Neural cell (in vitro differentiated cells): Measurements from ENCODE around the gene PATL2. TPM values are rescaled to one million over a fixed set of nuclear protein-coding genes. Genes with fewer than 3 reads are reported as not detected.
"Not testable (repeated sequence)": the region's sequence is repeated elsewhere in the genome, so short reads cannot be mapped to it uniquely, and the experiment has no call there.

Experiments
- H2AFZ ChIP-seq: fragments of 200-600, 300-800 bp; sonication (generic), shearing (Covaris generic); 2 replicates; pipeline ENCODE4 v1.6.0; 2014; ENCODE audit warnings: low read depth, mild to moderate bottlenecking, antibody characterized with exemption, low read length, moderate library complexity
- H3F3A ChIP-seq: fragments of 200-600 bp; shearing (Covaris generic); 2 replicates; pipeline ENCODE4 v1.6.1; 2016; ENCODE audit warnings: mild to moderate bottlenecking, moderate library complexity, mixed read lengths, antibody characterized with exemption, low read length; ENCODE audit not compliant: insufficient read depth, poor library complexity, severe bottlenecking
- H3K27ac ChIP-seq: fragments of 200-600, 300-800 bp; sonication (generic), shearing (Covaris generic); 2 replicates; pipeline ENCODE4 v1.5.1; 2014; ENCODE audit warnings: mild to moderate bottlenecking, low read length, moderate library complexity
- H3K27me3 ChIP-seq: fragments of 300-800, 200-600 bp; sonication (generic), shearing (Covaris generic); 2 replicates; pipeline ENCODE4 v1.6.0; 2014; ENCODE audit warnings: mild to moderate bottlenecking, low read depth, low read length, moderate library complexity; ENCODE audit not compliant: insufficient read depth
- H3K36me3 ChIP-seq: fragments of 300-800, 200-600 bp; sonication (generic), shearing (Covaris generic); 2 replicates; pipeline ENCODE4 v1.5.1; 2014; ENCODE audit warnings: mild to moderate bottlenecking, antibody characterized with exemption, low read length, moderate library complexity; ENCODE audit not compliant: insufficient read depth
- H3K4me2 ChIP-seq: fragments of 300-800, 200-600 bp; sonication (generic), shearing (Covaris generic); 2 replicates; pipeline ENCODE4 v1.6.0; 2014; ENCODE audit warnings: mild to moderate bottlenecking, low read length
- H3K4me3 ChIP-seq: fragments of 300-800, 200-600 bp; sonication (generic), shearing (Covaris generic); 2 replicates; pipeline ENCODE4 v1.5.1; 2014; ENCODE audit warnings: mild to moderate bottlenecking, low read length, moderate library complexity
- H3K79me2 ChIP-seq: fragments of 200-600 bp; shearing (Covaris generic); replicated peaks from 2 replicates; pipeline ENCODE4 v1.6.0; 2014; ENCODE audit warnings: mild to moderate bottlenecking, low read length, moderate library complexity; ENCODE audit not compliant: insufficient read depth
- H3K9ac ChIP-seq: fragments of 300-800, 200-600 bp; sonication (generic), shearing (Covaris generic); 2 replicates; pipeline ENCODE4 v1.6.1; 2016; ENCODE audit warnings: mild to moderate bottlenecking, low read length, mixed read lengths
- H3K9me2 ChIP-seq: fragments of 200-600 bp; shearing (Covaris generic); 2 replicates; pipeline ENCODE4 v1.6.1; 2016; ENCODE audit warnings: mild to moderate bottlenecking, low read length, mixed read lengths; ENCODE audit not compliant: insufficient read depth
- H3K9me3 ChIP-seq: fragments of 200-600, 300-800 bp; sonication (generic), shearing (Covaris generic); 2 replicates; pipeline ENCODE4 v1.6.1; 2016; ENCODE audit warnings: mild to moderate bottlenecking, mixed run types, low read length, moderate library complexity, mixed read lengths
- H4K20me1 ChIP-seq: fragments of 200-600 bp; shearing (Covaris generic); 2 replicates; pipeline ENCODE4 v1.6.1; 2016; ENCODE audit warnings: mild to moderate bottlenecking, mixed run types; ENCODE audit not compliant: insufficient read depth
- CTCF ChIP-seq: fragments of 450-650 bp; IDR thresholded peaks from 2 replicates; pipeline ENCODE4 v1.5.1; 2014; ENCODE audit warnings: antibody characterized with exemption, mild to moderate bottlenecking, moderate library complexity; ENCODE audit not compliant: poor library complexity, severe bottlenecking
- EP300 ChIP-seq: fragments of 450-650 bp; conservative IDR thresholded peaks from 2 replicates; pipeline ENCODE4 v1.6.1; 2014; ENCODE audit warnings: antibody characterized with exemption, mild to moderate bottlenecking, moderate library complexity; ENCODE audit not compliant: poor library complexity, severe bottlenecking
- EZH2 ChIP-seq: fragments of 200-600, 300-800 bp; shearing (Covaris generic), sonication (generic); IDR thresholded peaks from 2 replicates; pipeline ENCODE4 v1.6.1; 2014; ENCODE audit warnings: antibody characterized with exemption, low read length, borderline replicate concordance, mild to moderate bottlenecking; ENCODE audit not compliant: insufficient read depth, poor library complexity, severe bottlenecking
- MXI1 ChIP-seq: fragments of 450-650 bp; conservative IDR thresholded peaks from 2 replicates; pipeline ENCODE4 v1.6.1; 2014; ENCODE audit warnings: antibody characterized with exemption, mild to moderate bottlenecking; ENCODE audit not compliant: poor library complexity, severe bottlenecking
- POLR2AphosphoS5 ChIP-seq: IDR thresholded peaks from 2 replicates; pipeline ENCODE4 v1.6.1; 2012
- RAD21 ChIP-seq: fragments of 450-650 bp; conservative IDR thresholded peaks from 2 replicates; pipeline ENCODE4 v1.6.1; 2014; ENCODE audit warnings: antibody characterized with exemption, mild to moderate bottlenecking, moderate library complexity
- REST ChIP-seq: IDR thresholded peaks from 2 replicates; pipeline ENCODE4 v1.6.1; 2012; ENCODE audit warnings: borderline replicate concordance
- SMC3 ChIP-seq: fragments of 450-650 bp; conservative IDR thresholded peaks from 2 replicates; pipeline ENCODE4 v1.6.1; 2014; ENCODE audit warnings: antibody characterized with exemption, mild to moderate bottlenecking, moderate library complexity; ENCODE audit not compliant: poor library complexity
- TAF1 ChIP-seq: IDR thresholded peaks from 2 replicates; pipeline ENCODE4 v1.6.1; 2012; ENCODE audit warnings: low read depth
- polyA plus RNA-seq: library from polyadenylated mRNA; depleted of rRNA; stranded (reverse); fragments of >200 nt; gene quantifications from 2 replicates; pipeline ENCODE4 v1.2.3, GENCODE V29; 2014

Gene PATL2
- polyA plus RNA-seq, 1 donor from 2014 or later: not detected

GRCh38 chr15:44705986-44706385 is 5.1 kb downstream of the PATL2 start:
- H3K27ac ChIP-seq: no peak overlapping the region
- no peak overlapping the region for H3K4me3 ChIP-seq
- H3K9me2 ChIP-seq: no peaks in the 10 kb centered on the region
- no peaks in the 10 kb centered on the region for H3K9me3 ChIP-seq
- no peaks in the 10 kb centered on the region for H3K27me3 ChIP-seq
- peaks cover 7% of the 10 kb centered on the region for H3F3A ChIP-seq
- no peaks in the 10 kb centered on the region for H3K79me2 ChIP-seq
- TF ChIP-seq SMC3 (no peak), MXI1 (no peak), POLR2AphosphoS5 (no peak), EP300 (no peak), RAD21 (no peak)
- H3K4me2 ChIP-seq: no peak overlapping the region
- no peak overlapping the region for H2AFZ ChIP-seq
- no peaks in the 10 kb centered on the region for H3K36me3 ChIP-seq
- no peaks in the 10 kb centered on the region for H4K20me1 ChIP-seq
- H3K9ac ChIP-seq: no peak overlapping the region

- not testable (repeated sequence) for H3K9ac ChIP-seq, H3K9me2 ChIP-seq, H3K36me3 ChIP-seq, H3K79me2 ChIP-seq, H3K27me3 ChIP-seq, H3K4me2 ChIP-seq, H4K20me1 ChIP-seq, H3K4me3 ChIP-seq, H3K27ac ChIP-seq, H2AFZ ChIP-seq, H3K9me3 ChIP-seq, H3F3A ChIP-seq
These were observed 10.4 kb downstream of the PATL2 start for GRCh38 chr15:44700676-44701075.

DNA sequence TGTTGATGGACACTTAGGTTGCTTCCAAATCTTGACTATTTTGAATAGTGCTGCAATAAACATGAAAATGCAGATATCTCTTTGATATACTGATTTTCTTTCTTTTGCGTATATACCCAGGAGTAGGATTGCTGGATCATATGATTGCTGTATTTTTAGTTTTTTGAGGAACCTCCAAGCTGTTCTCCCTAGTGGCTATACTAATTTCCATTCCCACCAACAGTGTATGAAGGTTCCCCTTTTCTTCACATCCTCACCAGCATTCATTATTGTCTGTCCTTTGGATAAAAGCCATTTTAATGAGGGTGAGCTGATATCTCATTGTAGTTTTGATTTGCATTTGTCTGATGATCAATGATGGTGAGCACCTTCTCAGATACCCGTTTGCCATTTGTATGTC is 12.5 kb downstream of the PATL2 start:
- H2AFZ ChIP-seq: no peak overlapping the region
- TF ChIP-seq REST (no peak), MXI1 (no peak), POLR2AphosphoS5 (no peak), SMC3 (no peak)
- no peak overlapping the region for H3K4me2 ChIP-seq
- H3K9me3 ChIP-seq: no peaks in the 10 kb centered on the region
- no peaks in the 10 kb centered on the region for H4K20me1 ChIP-seq
- H3K9ac ChIP-seq: no peak overlapping the region
- H3K4me3 ChIP-seq: no peak overlapping the region
- H3K9me2 ChIP-seq: no peaks in the 10 kb centered on the region
- no peaks in the 10 kb centered on the region for H3F3A ChIP-seq
- no peaks in the 10 kb centered on the region for H3K27me3 ChIP-seq
- no peak overlapping the region for H3K27ac ChIP-seq
- no peaks in the 10 kb centered on the region for H3K79me2 ChIP-seq
- H3K36me3 ChIP-seq: no peaks in the 10 kb centered on the region

GRCh38 chr15:44697014-44697413 is 14.1 kb downstream of the PATL2 start:
- no peaks in the 10 kb centered on the region for H3K36me3 ChIP-seq
- no peak overlapping the region for H3K4me2 ChIP-seq
- no peak overlapping the region for H2AFZ ChIP-seq
- H3K79me2 ChIP-seq: no peaks in the 10 kb centered on the region
- no peak overlapping the region for H3K4me3 ChIP-seq
- no peaks in the 10 kb centered on the region for H4K20me1 ChIP-seq
- H3K27ac ChIP-seq: no peak overlapping the region
- H3F3A ChIP-seq: no peaks in the 10 kb centered on the region
- H3K9me3 ChIP-seq: no peaks in the 10 kb centered on the region
- H3K9me2 ChIP-seq: no peaks in the 10 kb centered on the region
- no peaks in the 10 kb centered on the region for H3K27me3 ChIP-seq
- H3K9ac ChIP-seq: no peak overlapping the region
- TF ChIP-seq MXI1: no peak
- no peak for TF ChIP-seq EP300
- TF ChIP-seq REST: no peak
- TF ChIP-seq EZH2: no peak
- TF ChIP-seq SMC3: no peak
- TF ChIP-seq CTCF: no peak
- no peak for TF ChIP-seq POLR2AphosphoS5
- TF ChIP-seq TAF1: no peak
- TF ChIP-seq RAD21: no peak
